ENCODE measurements around the gene PTPRN2.

- TF ChIP-seq MAFK (IDR thresholded peaks at IDR 0.05; ENCODE audit: low read depth, low read length) (no peak), MAX (IDR thresholded peaks at IDR 0.05) (no peak)
Measured at GRCh38 chr7:157550300-157551275, 1037.0 kb downstream of the PTPRN2 start.

Data from H1 (cell line).